ENCODE results near the gene EXOC4. TPM values are rescaled to one million over a fixed set of nuclear protein-coding genes. Genes with fewer than 3 reads are reported as not detected.
A peak's percentile ranks its signal among the peaks of the same experiment; 100 is the strongest.

EXOC4 gene
- total and polyA plus RNA-seq, 2 donors (not counting 1 experiment from before 2014, with no cell fraction given) = 79.6 to 158 TPM

- peak in 1 of 2 donors; percentile 90 for DNase-seq (ENCODE audit: low read depth in 2 of 2)
- no peaks in the 10 kb centered on the region for H4K20me1 ChIP-seq (ENCODE audit: control insufficient read depth, extremely low read depth, insufficient read depth, low read length)
- H3K79me2 ChIP-seq (ENCODE audit: control insufficient read depth, insufficient read depth, low read length) = no peaks in the 10 kb centered on the region
- H3K27me3 ChIP-seq (ENCODE audit: control insufficient read depth, insufficient read depth, low read length) = no peaks in the 10 kb centered on the region
- no peak overlapping the region for H3K4me3 ChIP-seq (replicated peaks in 1 of 4; ENCODE audit: control extremely low read depth in 1 of 4, insufficient read depth in 1 of 4, low read depth in 3 of 4, low read length in 4 of 4)
- no peak overlapping the region for H2AFZ ChIP-seq (ENCODE audit: low read length)
- peaks cover 4% of the 10 kb centered on the region for H3K4me1 ChIP-seq (ENCODE audit: control insufficient read depth, extremely low read depth, insufficient read depth, low read length)
- no peak for TF ChIP-seq EZH2 (IDR thresholded peaks at IDR 0.05; ENCODE audit: low read length, missing control alignments)
- TF ChIP-seq, protein P1, sequence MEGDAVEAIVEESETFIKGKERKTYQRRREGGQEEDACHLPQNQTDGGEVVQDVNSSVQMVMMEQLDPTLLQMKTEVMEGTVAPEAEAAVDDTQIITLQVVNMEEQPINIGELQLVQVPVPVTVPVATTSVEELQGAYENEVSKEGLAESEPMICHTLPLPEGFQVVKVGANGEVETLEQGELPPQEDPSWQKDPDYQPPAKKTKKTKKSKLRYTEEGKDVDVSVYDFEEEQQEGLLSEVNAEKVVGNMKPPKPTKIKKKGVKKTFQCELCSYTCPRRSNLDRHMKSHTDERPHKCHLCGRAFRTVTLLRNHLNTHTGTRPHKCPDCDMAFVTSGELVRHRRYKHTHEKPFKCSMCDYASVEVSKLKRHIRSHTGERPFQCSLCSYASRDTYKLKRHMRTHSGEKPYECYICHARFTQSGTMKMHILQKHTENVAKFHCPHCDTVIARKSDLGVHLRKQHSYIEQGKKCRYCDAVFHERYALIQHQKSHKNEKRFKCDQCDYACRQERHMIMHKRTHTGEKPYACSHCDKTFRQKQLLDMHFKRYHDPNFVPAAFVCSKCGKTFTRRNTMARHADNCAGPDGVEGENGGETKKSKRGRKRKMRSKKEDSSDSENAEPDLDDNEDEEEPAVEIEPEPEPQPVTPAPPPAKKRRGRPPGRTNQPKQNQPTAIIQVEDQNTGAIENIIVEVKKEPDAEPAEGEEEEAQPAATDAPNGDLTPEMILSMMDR (conservative IDR thresholded peaks at IDR 0.05 in 1 of 2, IDR thresholded peaks at IDR 0.05 in 1 of 2; ENCODE audit: low read depth in 1 of 2, low read length in 2 of 2) = no peak
- H3K4me2 ChIP-seq (ENCODE audit: extremely low read depth, insufficient read depth, low read length) = no peak overlapping the region
- H3K9me3 ChIP-seq (ENCODE audit: control insufficient read depth, insufficient read depth, low read depth, low read length) = no peaks in the 10 kb centered on the region
- no peak overlapping the region for H3K27ac ChIP-seq (ENCODE audit: insufficient read depth, low read length)
- no peak overlapping the region for H3K9ac ChIP-seq (ENCODE audit: insufficient read depth, low read length)
- H3K36me3 ChIP-seq (ENCODE audit: control insufficient read depth, insufficient read depth, low read length) = no peaks in the 10 kb centered on the region
These were observed 452.7 kb downstream of the EXOC4 start for GRCh38 chr7:133705596-133705995.

- no peaks in the 10 kb centered on the region for H4K20me1 ChIP-seq (ENCODE audit: control insufficient read depth, extremely low read depth, insufficient read depth, low read length)
- no peak overlapping the region for H3K4me2 ChIP-seq (ENCODE audit: extremely low read depth, insufficient read depth, low read length)
- H3K9me3 ChIP-seq (ENCODE audit: control insufficient read depth, insufficient read depth, low read depth, low read length) = no peaks in the 10 kb centered on the region
- no peaks in the 10 kb centered on the region for H3K27me3 ChIP-seq (ENCODE audit: control insufficient read depth, insufficient read depth, low read length)
- H3K27ac ChIP-seq (ENCODE audit: insufficient read depth, low read length) = no peak overlapping the region
- H2AFZ ChIP-seq (ENCODE audit: low read length) = no peak overlapping the region
- no peak for DNase-seq (ENCODE audit: low read depth in 2 of 2)
- H3K79me2 ChIP-seq (ENCODE audit: control insufficient read depth, insufficient read depth, low read length) = no peaks in the 10 kb centered on the region
- no peaks in the 10 kb centered on the region for H3K36me3 ChIP-seq (ENCODE audit: control insufficient read depth, insufficient read depth, low read length)
- TF ChIP-seq EZH2 (IDR thresholded peaks at IDR 0.05; ENCODE audit: low read length, missing control alignments) = no peak
- TF ChIP-seq, protein P1 (conservative IDR thresholded peaks at IDR 0.05 in 1 of 2, IDR thresholded peaks at IDR 0.05 in 1 of 2; ENCODE audit: low read depth in 1 of 2, low read length in 2 of 2) = no peak
- H3K9ac ChIP-seq (ENCODE audit: insufficient read depth, low read length) = no peak overlapping the region
- no peak overlapping the region for H3K4me3 ChIP-seq (replicated peaks in 1 of 4; ENCODE audit: control extremely low read depth in 1 of 4, insufficient read depth in 1 of 4, low read depth in 3 of 4, low read length in 4 of 4)
- peaks cover 4% of the 10 kb centered on the region for H3K4me1 ChIP-seq (ENCODE audit: control insufficient read depth, extremely low read depth, insufficient read depth, low read length)
These were observed 453.1 kb downstream of the EXOC4 start for GRCh38 chr7:133706016-133706415.

DNA sequence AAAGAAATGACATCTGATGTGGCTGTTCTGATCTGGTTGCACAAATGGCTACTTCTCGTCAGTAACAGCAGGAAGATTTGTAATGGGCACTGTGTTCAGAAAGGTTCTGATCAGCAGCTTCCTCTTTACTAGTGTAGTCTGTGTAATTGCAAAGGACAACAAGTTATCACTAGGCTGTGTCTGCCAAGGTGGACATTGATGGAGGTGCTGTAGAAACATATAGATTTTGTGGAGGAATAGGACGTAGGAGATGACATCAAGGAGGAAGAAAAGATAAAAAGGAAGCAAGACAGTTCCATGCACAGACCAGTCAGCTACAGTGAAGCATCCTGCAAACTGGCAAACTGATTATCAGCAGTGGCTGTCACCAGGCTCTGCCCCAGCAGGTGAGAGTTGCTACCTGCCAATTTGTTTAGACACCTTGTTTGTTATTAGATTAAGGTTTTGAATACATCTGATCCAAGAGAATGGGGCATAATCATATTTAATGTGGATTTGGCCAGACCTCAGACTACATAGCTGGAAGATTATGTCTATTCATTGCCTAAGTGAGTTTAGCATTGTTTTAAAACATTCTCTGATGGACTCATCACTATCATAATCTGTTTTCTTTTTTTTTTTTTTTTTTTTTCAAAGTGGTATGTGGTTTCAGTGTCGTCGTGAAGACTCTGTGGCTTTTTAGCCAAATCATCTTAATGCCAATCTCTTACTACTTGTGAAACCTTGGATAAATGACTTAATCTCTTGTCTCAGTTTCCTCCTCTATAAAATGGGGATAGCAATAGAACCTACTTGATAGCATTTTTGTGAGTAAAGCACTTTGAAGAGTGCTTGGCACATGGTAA is 456.4 kb downstream of the EXOC4 start:
- H4K20me1 ChIP-seq (ENCODE audit: control insufficient read depth, extremely low read depth, insufficient read depth, low read length) = no peaks in the 10 kb centered on the region
- no peaks in the 10 kb centered on the region for H3K79me2 ChIP-seq (ENCODE audit: control insufficient read depth, insufficient read depth, low read length)
- H3K4me2 ChIP-seq (ENCODE audit: extremely low read depth, insufficient read depth, low read length) = no peak overlapping the region
- no peaks in the 10 kb centered on the region for H3K4me1 ChIP-seq (ENCODE audit: control insufficient read depth, extremely low read depth, insufficient read depth, low read length)
- H3K27me3 ChIP-seq (ENCODE audit: control insufficient read depth, insufficient read depth, low read length) = no peaks in the 10 kb centered on the region
- no peak overlapping the region for H3K9ac ChIP-seq (ENCODE audit: insufficient read depth, low read length)
- TF ChIP-seq EZH2 (IDR thresholded peaks at IDR 0.05; ENCODE audit: low read length, missing control alignments) = no peak
- TF ChIP-seq, protein P1 (conservative IDR thresholded peaks at IDR 0.05 in 1 of 2, IDR thresholded peaks at IDR 0.05 in 1 of 2; ENCODE audit: low read depth in 1 of 2, low read length in 2 of 2) = no peak
- DNase-seq (ENCODE audit: low read depth in 2 of 2) = no peak
- no peak overlapping the region for H3K4me3 ChIP-seq (replicated peaks in 1 of 4; ENCODE audit: control extremely low read depth in 1 of 4, insufficient read depth in 1 of 4, low read depth in 3 of 4, low read length in 4 of 4)
- H2AFZ ChIP-seq (ENCODE audit: low read length) = no peak overlapping the region
- no peak overlapping the region for H3K27ac ChIP-seq (ENCODE audit: insufficient read depth, low read length)
- no peaks in the 10 kb centered on the region for H3K9me3 ChIP-seq (ENCODE audit: control insufficient read depth, insufficient read depth, low read depth, low read length)
- no peaks in the 10 kb centered on the region for H3K36me3 ChIP-seq (ENCODE audit: control insufficient read depth, insufficient read depth, low read length)

Measured in fibroblast of lung (primary cell).